Medulla oblongata (tissue), 1 donor: ENCODE data around the gene POLE2.
A peak's percentile ranks its signal among the peaks of the same experiment; 100 is the strongest.
"Not testable (repeated sequence)": the region's sequence is repeated elsewhere in the genome, so short reads cannot be mapped to it uniquely, and the experiment has no call there.

Source experiments
- DNase-seq: peaks from one replicate; pipeline ENCODE4 v3.0.0-alpha.2; 2015; ENCODE audit errors: extremely low spot score

The POLE2 gene

GRCh38 chr14:49619273-49619672 lies 68.7 kb downstream of the POLE2 start:
- DNase-seq = not testable (repeated sequence)

DNA sequence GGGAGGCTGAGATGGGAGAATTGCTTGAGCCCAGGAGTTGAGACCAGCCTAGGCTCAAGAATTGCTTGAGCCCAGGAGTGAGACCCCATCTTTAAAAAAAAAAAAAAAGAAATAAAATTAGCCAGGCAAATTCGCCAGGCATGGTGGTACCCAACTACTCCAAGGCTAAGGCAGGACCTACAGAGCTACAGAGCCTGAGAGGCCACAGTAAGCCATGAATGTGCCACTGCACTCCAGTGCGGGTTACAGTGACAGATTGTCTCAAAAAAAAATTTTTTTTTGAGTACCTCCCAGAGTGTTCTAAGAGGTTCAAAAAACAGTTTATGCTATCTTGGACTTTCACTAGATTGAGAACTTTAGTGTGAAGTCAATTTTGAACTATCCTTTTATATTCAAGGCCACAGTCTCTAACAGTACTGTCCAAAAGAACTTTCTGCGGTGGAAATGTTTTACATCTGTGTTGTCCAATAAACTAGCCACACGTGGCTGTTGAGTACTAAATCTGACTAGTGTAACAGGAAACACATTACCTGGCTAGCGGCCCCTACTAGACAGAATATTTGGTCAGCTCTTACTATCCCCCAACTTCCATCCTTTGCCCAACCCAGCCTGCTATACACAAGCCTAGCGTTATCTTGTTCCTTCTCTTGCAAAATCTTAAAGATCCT lies 70.0 kb downstream of the POLE2 start:
- no peak for DNase-seq

DNA sequence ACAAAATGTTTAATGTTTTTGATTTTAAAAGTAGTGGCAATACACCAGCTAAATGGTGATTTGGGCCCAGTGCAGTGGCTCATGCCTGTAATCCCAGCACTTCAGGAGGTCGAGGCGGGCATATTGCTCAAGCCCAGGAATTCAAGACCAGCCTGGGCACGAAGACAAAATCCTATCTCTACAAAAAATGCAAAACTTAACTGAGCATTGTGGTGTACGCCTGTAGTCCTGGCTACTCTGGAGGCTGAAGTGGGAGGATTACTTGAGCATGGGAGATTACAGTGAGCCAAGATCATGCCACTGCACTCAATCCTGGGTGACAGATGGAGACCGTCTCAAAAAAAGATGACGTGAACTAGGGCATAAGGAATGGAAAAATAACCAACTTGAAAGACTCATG lies 72.2 kb downstream of the POLE2 start:
- no peak for DNase-seq

DNA sequence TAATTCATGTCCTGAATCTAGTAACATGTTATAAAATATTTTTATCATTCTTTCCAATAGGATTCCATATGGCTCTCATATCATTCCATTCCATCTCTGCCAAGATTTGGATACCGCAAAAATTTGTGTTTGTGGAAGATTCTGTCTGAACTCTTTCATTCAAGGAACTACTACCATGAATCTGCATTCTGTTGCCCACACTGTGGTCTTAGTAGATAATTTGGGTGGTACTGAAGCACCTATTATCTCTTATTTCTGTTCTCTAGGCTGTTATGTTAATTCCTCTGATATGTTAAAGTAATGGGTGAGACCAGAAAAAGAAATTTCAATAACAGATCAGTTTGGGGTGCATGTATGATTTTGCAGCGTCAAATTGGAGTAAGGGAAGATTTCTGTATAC lies 73.8 kb downstream of the POLE2 start:
- no peak for DNase-seq

- no peak for DNase-seq
These were observed 75.3 kb downstream of the POLE2 start for GRCh38 chr14:49612671-49613070.

DNA sequence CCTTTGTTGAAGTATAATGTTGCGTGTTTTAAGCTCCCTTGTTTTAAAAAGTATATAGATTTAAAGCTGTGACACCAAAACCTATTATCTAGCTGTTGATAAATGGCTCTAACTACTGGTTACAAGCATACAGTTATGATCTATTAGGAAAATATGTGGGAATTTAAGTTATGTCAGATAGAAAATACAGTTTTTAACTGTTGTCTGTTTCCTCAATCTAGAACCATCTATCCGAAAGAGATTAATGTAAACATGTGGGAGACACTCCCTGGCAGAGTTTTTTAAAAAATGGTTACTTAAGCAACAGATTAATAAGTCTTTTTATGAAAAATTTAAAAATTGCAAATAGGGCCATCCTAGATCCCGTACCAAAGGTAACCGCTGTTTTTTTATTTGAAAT lies 75.8 kb downstream of the POLE2 start:
- no peak for DNase-seq

GRCh38 chr14:49607583-49607982 lies 80.4 kb downstream of the POLE2 start:
- no peak for DNase-seq

DNA sequence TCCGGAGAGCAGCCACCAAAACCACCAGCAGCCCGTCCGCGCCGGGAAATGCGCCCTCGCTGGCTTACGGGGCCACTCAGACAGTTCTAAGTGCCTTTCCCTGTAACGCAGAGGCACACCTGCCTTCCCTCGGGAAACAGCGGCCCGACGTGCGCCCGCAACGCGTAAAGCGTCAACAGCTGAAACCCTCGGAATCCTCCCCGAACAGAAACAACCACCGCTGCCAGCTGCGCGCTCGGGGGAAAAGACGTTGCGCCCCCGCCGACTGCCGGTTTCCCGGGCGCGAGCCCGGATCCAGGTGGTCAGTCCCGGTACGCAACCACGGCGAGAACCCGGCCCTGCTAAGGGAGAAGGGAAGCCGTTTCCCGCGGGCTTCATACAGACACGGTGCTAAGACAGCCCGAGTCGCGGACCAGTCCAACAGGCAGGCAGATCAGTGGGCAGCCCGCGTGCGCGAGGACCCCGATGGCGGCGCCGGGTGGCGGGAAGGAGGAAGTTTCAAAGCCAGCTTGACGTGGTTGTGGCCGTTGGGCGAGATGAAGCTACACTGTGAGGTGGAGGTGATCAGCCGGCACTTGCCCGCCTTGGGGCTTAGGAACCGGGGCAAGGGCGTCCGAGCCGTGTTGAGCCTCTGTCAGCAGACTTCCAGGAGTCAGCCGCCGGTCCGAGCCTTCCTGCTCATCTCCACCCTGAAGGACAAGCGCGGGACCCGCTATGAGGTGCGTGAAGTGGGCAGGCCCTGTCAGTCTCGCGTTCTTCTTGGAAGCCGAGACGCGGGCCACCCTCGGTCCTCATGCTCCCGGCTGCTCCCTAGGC lies 89.3 kb downstream of the POLE2 start, which contains the start of gene LRR1:
Gene LRR1, plus strand, starts transcription at position 456 of the 816 bp plus-strand sequence. Its CDS starts 81 bp downstream, at position 537.
- peak; percentile 77 for DNase-seq

GRCh38 chr14:49598189-49598484 lies 89.9 kb downstream of the POLE2 start:
- DNase-seq = peak; percentile 23

GRCh38 chr14:49594347-49595091 lies 93.5 kb downstream of the POLE2 start:
- DNase-seq = peak; percentile 61
